HG02852 (cell line): ENCODE results near the gene ST8SIA5.

ENCODE experiments used
- ATAC-seq: cut with Tn5 transposase; IDR thresholded peaks from one replicate; pipeline ENCODE4 v1.9.1; 2021; ENCODE audit warnings: mild to moderate bottlenecking, moderate library complexity; ENCODE audit not compliant: unreplicated experiment

ST8SIA5 gene

DNA sequence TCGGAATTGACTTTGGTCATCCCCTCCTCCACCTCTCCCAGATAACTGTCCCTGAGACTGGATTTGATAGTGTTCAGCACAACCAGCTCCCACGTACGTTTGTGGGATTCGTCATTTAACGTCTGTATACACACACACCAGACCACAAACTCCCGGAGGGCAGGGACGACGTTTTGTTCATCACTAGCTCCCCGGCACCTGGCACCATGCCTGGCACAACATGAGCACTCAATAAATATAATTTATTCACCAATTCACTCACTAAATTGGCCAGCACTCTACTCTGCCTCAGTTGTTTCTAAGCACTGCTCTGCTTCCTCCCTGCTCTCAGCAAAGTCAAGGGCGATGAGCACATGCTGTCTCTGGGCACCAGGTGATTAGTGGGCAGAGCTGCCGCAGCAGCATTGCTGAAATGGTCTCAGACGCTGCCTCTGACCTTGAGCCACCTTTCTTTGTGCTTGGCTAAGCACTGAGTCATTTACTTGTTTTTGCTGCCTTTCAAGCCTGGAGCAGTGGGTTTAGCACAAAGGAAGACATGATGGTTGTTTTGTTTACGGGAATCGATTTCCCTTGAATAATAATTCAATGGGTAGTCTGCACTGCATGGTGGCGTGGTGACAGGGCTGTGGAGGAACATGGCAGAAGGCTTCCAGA lies 80.5 kb downstream of the ST8SIA5 start:
- no peak for ATAC-seq

DNA sequence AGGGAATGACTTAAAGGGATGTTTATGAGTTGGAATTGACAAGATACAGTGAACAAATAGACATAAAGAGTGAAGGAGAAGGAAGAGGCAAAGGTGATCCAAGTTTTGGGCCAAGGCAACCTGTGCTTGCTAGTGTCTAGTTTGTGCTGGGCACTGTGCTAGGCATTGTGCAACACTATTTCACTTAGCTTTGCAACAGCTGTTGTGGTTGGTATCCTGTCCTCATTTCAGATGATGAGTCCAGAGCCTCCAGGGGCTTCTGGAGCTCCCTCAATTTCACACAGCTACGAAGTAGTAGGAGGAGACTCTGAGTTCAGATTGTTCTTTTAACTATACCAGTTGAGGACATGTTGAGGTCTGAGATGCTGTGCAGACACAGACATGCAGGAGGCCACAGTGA lies 81.7 kb downstream of the ST8SIA5 start:
- ATAC-seq, result no peak

DNA sequence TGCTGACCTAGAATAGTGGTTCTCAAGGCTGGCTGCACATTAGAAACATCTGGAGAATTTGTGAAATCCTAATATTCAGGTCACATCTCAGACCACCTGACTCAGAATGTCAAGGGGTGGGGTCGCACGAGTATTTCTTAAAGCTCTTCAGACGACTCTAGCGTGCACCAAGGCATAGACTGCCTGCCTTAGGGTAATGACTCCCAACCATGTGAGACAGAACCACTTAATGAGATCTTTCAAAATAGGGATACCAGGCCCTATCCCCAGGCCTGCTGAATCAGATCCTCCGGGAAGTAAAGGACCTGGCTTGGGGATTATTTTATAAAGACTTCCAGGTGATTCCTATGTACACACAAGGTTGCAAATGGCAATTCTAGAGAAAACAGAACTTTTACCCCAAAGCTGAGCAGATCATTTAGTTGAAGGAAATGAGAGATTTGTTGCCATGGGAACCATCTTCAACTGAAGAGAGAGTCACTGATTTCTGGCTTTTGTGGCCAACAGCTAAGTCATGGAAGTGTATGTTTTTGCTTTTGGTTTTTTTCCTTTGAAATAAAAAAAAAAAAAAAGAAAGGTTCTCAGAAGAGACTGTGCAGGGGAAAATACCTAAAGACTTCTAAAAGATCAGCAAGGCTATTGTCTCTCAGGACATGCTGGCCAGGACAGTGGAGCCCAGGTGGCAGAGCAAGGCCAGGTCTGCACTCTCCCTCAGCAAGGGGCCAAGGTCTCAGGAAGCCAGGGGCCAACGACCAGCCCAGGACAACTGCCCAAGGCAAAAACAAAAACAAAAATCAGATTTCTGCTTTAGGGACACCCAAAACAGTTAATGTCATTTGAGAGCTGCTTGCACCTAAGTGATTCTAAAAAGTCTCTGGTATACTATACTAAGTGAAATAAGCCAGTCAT lies 84.5 kb downstream of the ST8SIA5 start:
- no peak for ATAC-seq

DNA sequence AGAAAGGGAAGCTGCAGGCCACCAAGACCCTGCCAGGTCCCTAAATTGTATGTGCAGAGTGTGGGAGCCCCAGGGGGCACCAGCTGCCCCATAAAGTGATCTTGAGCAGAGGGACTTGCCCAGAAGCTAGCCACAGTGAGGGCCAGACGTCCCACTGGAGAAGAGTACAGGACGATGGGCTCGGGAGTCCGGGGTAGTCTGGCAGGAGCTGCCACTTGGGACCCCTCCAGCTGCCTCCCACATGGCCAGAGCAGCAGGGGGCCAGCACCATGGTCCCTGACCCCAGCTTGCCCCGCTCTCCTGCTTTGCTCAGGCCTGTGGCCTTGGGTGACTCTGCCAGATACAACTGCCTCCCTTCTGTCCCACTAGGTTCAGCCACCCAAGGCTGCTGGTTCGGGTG lies 88.2 kb downstream of the ST8SIA5 start:
- no peak for ATAC-seq

DNA sequence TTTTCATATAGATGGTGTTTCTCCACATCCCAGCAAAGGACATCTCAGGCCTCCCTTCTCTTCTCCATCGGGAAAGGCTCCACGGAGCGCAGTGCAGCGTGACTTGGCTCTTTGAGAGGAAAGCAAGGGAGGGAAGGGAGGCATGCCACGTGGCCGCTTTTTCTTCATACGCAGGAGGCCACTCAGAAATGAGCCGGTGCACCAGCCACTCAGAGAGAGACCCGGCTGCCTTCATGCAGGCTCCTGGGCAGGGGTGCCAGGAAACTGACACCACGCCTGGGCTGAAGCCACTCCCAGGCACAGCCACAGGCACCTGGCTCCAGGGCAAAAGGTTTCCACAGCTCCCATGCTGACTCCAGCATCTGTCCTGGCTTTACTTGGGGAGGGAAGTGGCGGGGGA lies 88.7 kb downstream of the ST8SIA5 start:
- no peak for ATAC-seq

DNA sequence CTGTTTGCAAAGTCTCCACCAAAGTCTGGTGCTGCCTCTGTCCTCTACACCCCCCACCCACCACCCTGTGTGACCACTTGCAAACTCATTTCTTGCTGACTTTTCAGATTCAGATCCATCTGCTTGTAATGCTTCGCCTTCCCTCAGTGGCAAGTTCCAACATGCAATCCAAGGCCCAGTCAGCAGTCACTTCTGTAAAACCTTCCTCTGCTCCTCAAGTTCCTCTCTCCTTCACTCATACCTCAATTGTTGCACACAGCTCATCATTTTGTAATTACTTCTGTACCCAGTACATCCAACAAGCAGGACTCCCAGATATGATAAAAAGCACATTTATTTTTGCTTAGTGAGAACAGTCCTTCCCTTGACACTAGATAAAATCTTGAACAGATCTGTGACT lies 93.3 kb downstream of the ST8SIA5 start:
- ATAC-seq, result no peak

DNA sequence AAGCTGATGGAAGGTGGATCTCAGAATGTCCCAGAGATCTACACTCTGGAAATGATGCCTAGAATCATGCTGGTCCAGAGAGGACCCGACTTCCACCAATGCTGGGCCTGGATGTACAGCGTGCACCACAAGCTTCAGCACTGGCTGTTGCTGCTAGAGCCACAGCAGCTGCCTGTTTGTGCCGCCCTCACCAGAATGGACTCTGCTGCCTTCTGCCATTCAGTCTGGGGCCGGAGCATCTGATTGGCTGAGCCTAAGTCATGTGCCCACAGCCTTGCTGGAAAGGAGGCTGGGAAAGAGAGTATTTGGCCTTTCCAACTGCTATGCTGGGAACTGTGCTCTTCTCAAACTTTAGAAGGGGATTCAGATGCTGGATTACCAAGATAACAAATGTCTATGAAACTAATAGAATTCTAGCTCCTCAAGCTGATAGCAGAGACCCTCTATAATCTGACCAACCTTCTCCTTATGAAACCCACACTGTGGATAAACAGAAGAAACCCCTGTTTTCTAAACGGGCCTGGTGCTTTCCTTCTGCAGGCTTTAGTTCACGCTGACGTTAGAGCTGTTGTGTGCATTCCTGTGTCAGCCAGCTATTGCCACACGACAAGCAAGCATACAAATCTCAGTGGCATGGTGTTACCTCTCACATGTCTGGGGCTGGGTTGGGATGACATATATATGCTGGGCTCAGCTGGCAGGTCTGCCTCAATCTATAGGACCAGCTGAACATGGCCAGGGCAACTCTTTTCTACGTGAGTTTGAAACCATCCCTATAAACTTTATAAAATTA lies 95.7 kb downstream of the ST8SIA5 start:
- ATAC-seq, result no peak

DNA sequence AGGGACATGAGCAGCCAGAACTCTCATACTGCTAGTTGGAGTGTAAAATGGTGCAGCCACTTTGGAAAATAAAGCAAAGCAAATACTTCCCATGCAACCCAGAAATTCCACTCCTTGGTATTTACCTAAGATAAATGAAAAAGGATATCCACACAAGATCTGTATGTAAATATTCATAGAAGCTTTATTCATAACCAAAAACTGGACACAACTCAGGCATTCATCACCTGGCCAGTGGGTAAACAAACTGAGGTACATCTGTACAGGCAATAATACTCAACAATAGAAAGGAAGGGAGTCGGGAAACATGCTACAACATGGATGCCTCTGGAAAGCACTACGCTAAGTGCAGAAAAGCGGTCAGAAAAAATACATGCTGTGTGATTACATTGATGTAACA lies 97.4 kb downstream of the ST8SIA5 start:
- no peak for ATAC-seq

DNA sequence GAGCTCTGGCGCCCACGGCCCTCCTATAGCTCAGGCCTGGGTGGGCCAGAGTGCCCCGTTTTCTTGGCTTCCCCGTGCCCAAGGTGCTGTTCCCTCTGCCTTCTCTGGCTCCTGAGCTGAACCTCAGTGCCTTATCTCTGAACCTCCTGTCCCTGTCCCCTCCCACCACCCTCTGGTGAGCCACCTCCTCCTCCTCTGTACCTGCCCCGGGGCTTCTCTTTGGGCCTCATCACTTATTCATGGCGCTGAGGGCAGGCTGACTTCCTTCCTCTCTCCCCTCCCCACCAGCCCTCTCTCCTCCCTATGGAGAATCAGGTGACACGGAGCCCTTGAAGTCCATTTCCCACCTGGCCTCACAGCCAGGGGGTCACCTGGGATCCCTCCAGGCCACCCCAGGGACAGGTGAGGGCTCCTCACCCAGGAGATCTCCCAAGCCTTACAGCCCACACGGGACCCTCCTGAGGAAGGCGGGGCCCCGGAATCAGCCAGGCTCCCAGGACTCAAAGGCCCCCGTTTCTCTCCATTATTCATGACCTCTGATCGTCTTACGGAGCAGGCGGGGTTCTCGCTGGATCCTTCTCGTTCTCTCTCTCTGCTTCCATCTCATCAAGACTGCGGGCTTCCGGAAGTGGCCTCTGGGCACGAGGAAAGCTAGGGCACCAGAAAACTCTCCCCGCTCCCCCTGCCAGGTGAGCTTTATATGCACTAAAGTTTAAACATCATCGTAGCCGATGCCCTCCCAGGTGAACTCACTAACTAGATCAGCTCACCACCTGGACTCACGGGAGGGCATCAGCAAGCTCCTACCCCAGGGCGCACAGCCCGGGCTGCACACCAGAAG lies 99.5 kb downstream of the ST8SIA5 start, which contains the start of gene LOXHD1:
LOXHD1 (minus strand) TSS at position 106 of the 841 bp plus-strand sequence. CDS start 187 bp downstream, outside the sequence.
- ATAC-seq, result no peak

DNA sequence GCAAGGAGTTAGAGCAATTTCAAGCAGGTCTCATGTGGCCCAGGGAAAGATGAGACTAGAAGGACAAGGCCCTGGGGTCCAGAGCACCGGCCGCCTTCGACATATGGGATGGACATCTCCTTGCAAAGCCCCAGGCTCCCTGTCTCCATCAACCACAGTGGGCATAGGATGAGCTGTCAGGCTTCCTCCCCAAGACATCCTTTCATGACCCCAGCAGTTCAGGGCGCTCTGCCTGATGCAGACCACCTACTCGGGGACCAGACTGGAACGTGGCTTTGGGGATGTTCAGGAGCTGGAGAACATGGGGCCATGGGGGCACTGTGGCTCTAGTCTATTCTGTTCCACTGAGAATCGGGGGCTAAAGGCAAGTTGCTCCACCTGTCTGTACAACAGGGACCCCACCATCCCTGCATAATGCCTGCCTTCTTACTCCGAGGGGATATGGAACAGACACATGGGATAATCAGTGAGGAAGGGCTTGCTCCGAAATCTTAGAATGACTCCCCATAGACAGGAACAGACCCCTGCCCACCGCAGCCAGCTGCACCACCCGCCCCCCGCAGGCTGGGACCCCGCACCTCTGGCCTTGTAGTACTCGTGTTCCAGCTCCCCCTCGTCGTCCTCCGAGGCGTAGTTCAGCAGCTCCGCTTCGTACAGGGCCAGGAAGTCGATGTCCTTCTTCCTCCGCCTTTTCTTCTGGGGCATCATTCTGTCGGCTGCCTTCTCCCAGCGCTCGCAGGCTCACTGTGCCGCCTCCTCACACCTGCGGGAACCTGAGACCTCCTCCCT lies 100.3 kb downstream of the ST8SIA5 start:
- no peak for ATAC-seq

DNA sequence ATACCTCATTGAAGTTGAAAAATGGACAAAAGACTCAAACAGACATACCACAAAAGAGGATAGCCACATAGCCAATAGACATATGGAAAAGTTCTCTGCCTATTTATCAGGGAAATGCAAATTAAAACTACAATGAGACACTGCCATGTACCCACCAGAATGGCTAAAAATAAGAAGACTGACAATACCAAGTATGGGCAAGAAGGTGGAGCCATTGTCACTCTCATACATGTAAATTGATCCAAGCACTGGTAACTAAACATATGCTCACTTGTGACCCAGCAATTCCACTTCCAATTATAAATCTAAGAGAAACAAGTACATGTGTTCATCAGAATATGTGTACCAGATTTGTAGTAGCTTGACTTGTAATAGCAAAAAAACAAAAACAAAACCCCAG lies 104.5 kb downstream of the ST8SIA5 start:
- ATAC-seq, result no peak

DNA sequence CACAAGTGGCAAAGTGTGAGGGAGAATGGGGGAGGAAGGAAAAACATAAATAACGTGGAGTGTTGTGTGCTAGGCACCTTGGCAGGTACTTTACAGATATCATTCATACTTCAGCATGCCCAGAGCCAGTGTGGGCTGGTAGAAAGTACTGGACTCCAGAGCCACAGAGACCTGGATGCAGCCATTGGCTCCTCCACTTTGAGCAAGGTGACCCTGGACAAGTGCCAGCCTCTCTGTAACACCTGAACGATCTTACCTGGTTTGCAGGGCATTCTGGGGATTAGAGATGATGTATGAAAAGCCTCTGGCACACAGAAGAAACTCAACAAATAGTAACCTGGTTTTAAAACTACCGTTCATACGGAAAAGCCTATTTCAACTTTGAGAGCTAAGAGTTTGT lies 106.2 kb downstream of the ST8SIA5 start:
- ATAC-seq, result no peak

DNA sequence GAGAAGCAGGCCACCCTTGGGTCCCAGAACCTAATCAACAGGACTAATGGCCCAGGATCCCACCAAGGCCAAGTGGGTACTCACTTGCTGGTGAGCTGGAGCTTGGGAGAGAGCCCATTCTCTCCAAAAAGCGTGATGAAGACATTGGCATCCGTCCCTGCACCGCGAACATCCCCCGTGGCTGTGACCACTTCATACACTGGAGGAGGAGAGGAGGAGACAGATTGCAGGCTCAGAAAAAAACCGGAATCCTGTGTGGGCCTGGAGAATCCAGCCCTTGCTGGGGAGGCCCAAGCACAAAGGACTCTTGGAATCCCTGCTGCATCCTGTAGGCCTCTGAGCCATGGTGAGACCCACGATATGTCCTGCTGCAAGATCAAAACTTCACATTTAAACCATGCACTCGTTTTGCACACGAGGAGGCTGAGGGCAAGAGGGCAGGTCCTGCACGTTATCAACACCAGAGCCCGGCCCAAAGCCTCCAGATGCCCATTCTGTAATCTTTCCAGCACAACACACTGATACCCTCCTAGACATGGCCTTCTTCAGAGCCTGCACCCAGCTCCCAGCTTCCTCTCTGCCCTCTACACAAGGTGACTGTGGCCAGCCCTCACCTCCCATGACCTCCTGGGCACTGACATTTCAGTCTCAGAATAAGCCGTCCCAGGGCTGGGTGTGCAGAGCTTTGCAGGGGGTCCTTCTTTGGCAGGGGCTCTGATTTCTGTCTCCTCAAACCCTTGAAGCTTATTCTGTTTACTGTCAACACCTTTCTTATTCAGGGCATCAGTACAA lies 107.6 kb downstream of the ST8SIA5 start:
- no peak for ATAC-seq

DNA sequence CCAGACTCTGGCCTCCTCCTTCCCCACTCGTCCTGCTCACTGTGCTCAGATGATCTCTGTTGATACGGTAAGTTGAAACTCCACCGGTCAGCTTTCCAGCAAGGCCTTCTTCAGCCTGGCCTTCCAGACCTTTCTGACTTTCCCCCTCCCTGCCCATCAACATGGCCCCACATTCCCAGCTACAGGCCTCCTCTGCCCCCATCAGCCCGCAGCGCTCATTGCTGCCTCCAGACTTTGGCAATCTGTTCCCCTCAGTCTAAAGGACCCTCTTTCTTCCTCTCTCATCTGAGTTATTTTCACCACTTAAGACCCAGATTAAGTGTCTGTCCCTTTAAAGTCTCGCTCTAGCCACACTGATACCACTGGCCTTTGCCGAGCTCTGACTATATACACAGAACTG lies 110.4 kb downstream of the ST8SIA5 start:
- no peak for ATAC-seq

DNA sequence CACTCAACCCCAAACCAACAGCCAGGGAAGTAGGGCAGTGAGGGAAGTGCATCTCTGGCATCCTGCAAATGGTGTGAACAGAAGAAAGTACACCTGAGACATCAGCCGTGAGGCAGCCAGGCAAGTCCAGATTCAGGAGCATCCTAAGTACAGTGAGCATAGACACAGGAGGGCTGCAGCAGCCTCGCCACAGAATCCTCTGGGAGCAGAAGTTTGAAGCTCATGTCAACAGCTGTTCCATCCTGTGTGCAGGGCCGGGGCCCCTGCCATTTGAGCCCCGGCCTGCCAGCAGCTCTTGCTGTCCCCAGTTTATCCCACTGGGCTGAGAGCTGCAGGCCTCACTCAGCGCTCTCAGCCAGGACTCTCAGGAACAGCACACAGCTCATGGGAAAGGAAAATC lies 114.3 kb downstream of the ST8SIA5 start:
- ATAC-seq, result no peak

DNA sequence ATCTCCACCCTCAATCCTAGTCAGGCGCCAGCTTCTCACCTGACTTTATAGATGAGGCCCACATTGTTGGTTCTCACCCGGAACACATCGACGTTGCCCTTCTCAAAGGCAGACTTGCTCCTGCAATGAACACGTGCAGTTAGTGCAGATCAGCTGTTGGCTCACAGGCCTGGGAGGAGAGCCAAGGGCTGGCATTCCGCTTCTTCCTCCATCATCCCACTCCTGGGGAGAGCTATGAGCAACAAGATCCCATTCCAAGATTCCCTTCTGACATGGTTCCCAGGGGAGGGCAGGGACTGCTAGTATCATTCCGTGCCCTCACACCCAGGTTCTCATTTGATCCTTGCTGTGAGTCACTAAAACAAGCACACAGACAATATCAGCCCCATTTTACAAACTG lies 114.9 kb downstream of the ST8SIA5 start:
- ATAC-seq, result no peak

DNA sequence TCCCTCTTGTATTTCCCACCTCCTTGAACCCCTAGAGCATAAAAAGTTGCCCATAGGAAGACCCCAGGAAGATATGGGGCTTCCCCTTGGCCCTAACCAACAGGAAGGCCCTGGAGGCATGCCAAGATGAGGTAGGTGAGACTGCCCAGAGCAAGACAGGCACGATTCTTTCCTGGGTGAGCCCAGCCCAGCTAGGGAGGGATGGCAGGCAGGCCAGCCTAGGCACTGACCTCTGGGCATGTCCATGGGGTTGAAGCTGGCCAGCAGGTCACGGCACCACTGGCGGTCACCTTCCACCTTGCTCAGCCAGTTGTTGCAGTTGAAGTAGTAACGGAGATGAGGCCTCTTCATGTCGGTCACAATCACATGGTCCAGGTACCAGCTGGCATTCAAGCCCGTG lies 117.5 kb downstream of the ST8SIA5 start:
- ATAC-seq, result no peak

DNA sequence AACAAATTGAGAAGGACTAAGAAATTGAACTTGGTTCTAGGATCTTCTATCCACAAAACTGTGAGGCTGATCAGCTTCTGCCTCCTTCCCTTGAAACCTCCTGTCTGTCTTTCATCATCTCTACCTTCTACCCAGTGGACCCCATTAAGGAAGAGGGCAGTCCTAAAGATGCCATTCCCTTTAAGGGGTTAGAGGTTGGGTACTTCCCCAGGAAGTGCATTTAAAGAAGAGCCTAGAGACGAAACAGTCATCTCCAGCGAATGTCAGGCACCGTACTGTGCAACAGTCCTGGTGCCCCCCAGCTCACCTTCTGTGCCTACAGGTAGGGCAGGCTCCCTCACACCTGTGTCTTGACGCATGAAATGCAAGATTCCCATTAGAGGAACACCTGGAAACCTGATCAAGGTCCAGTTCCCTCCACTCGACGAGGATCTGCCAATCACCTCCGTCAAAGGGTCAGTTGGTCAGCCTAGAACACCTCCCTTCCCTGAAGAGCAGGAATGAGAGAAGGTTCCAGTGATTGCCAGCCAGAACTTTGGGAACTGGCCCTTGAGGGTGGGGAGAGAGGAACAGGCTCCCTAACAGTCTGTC lies 120.7 kb downstream of the ST8SIA5 start:
- no peak for ATAC-seq
